ENCODE results near the gene CCNQ.

DNA sequence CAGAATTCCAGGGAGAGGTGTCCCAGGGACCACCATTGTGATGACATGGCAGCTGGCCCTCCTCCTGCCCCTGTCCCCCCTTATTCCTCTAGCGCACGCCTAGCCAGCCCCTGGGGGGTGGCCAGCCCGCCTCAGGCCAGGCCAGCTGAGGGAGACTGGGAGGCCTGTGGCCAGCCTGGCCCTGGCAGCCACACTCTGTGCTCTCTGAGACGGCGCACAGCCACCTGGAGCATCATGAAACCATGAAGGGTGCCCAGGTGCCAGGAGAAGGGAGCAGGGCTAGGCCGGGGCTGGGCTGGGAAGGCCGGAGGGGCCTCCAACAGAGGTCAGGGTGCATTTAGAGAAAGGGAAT, 33.6 kb upstream of the CCNQ start:
- TF ChIP-seq, protein P1, sequence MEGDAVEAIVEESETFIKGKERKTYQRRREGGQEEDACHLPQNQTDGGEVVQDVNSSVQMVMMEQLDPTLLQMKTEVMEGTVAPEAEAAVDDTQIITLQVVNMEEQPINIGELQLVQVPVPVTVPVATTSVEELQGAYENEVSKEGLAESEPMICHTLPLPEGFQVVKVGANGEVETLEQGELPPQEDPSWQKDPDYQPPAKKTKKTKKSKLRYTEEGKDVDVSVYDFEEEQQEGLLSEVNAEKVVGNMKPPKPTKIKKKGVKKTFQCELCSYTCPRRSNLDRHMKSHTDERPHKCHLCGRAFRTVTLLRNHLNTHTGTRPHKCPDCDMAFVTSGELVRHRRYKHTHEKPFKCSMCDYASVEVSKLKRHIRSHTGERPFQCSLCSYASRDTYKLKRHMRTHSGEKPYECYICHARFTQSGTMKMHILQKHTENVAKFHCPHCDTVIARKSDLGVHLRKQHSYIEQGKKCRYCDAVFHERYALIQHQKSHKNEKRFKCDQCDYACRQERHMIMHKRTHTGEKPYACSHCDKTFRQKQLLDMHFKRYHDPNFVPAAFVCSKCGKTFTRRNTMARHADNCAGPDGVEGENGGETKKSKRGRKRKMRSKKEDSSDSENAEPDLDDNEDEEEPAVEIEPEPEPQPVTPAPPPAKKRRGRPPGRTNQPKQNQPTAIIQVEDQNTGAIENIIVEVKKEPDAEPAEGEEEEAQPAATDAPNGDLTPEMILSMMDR (conservative IDR thresholded peaks at IDR 0.05; ENCODE audit: low read length) = no peak
- no peak for TF ChIP-seq EZH2phosphoT487 (IDR thresholded peaks at IDR 0.05; ENCODE audit: borderline replicate concordance, low read depth, low read length)

Measured in OCI-LY7 (cell line).